ENCODE data around the gene RIMS3.

RIMS3 gene

GRCh38 chr1:40627987-40628902, 37.2 kb downstream of the RIMS3 start:
- H3K4me3 ChIP-seq (ENCODE audit: control insufficient read depth, low read depth, low read length): no peak overlapping the region
- DNase-seq (ENCODE audit: low read depth): no peak
- TF ChIP-seq, protein P1, sequence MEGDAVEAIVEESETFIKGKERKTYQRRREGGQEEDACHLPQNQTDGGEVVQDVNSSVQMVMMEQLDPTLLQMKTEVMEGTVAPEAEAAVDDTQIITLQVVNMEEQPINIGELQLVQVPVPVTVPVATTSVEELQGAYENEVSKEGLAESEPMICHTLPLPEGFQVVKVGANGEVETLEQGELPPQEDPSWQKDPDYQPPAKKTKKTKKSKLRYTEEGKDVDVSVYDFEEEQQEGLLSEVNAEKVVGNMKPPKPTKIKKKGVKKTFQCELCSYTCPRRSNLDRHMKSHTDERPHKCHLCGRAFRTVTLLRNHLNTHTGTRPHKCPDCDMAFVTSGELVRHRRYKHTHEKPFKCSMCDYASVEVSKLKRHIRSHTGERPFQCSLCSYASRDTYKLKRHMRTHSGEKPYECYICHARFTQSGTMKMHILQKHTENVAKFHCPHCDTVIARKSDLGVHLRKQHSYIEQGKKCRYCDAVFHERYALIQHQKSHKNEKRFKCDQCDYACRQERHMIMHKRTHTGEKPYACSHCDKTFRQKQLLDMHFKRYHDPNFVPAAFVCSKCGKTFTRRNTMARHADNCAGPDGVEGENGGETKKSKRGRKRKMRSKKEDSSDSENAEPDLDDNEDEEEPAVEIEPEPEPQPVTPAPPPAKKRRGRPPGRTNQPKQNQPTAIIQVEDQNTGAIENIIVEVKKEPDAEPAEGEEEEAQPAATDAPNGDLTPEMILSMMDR (conservative IDR thresholded peaks at IDR 0.05; ENCODE audit: control insufficient read depth, insufficient read depth, low read depth, low read length): no peak

- H3K4me3 ChIP-seq (ENCODE audit: control insufficient read depth, low read depth, low read length): no peak overlapping the region
- TF ChIP-seq, protein P1 (conservative IDR thresholded peaks at IDR 0.05; ENCODE audit: control insufficient read depth, insufficient read depth, low read depth, low read length): no peak
- no peak for DNase-seq (ENCODE audit: low read depth)
These were observed 39.1 kb downstream of the RIMS3 start for GRCh38 chr1:40626383-40626770.

- DNase-seq (ENCODE audit: low read depth): peak; percentile 46
- TF ChIP-seq, protein P1 (conservative IDR thresholded peaks at IDR 0.05; ENCODE audit: control insufficient read depth, insufficient read depth, low read depth, low read length): no peak
- no peak overlapping the region for H3K4me3 ChIP-seq (ENCODE audit: control insufficient read depth, low read depth, low read length)
These were observed 39.8 kb downstream of the RIMS3 start for GRCh38 chr1:40625476-40626382.

DNA sequence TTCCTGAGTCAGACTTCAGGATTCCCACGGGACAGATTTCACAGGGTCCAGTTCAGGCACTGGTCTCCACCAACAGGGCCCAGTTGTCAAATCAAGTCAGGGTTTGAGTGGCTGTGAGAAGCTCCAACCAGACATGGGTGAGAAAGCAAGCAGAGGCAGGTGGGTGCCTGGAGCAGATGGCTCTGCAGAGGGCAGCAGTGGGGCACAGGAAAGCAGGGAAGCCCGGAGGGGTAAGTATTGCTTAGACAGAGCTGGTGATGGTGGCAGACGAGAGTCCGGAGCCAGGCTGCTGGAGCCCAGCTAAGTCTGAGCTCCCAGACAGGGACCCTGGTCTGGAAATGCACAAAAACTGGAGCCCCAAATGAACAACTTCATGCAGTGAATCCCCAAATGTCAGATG, 40.4 kb downstream of the RIMS3 start:
- TF ChIP-seq, protein P1 (conservative IDR thresholded peaks at IDR 0.05; ENCODE audit: control insufficient read depth, insufficient read depth, low read depth, low read length): peak; percentile 25
- DNase-seq (ENCODE audit: low read depth): no peak
- H3K4me3 ChIP-seq (ENCODE audit: control insufficient read depth, low read depth, low read length): no peak overlapping the region

- H3K4me3 ChIP-seq (ENCODE audit: control insufficient read depth, low read depth, low read length): no peak overlapping the region
- TF ChIP-seq, protein P1 (conservative IDR thresholded peaks at IDR 0.05; ENCODE audit: control insufficient read depth, insufficient read depth, low read depth, low read length): no peak
- no peak for DNase-seq (ENCODE audit: low read depth)
These were observed 42.4 kb downstream of the RIMS3 start for GRCh38 chr1:40622936-40623629.

- TF ChIP-seq, protein P1 (conservative IDR thresholded peaks at IDR 0.05; ENCODE audit: control insufficient read depth, insufficient read depth, low read depth, low read length): no peak
- H3K4me3 ChIP-seq (ENCODE audit: control insufficient read depth, low read depth, low read length): no peak overlapping the region
- DNase-seq (ENCODE audit: low read depth): no peak
These were observed 43.5 kb downstream of the RIMS3 start for GRCh38 chr1:40621821-40622450.

All from fibroblast of mammary gland (primary cell).